GM12865 (cell line): ENCODE results near the gene RAPGEF1.
A peak's percentile ranks its signal among the peaks of the same experiment; 100 is the strongest.

ENCODE experiments used
- DNase-seq: peaks from one replicate; pipeline ENCODE4 v3.0.0; 2010; ENCODE audit warnings: low read depth
- H3K4me3 ChIP-seq: 2 replicates; pipeline ENCODE4 v1.5.1; 2011; ENCODE audit warnings: mild to moderate bottlenecking, low read depth, low read length, control low read depth
- TF ChIP-seq, protein P1 (sequence below): IDR thresholded peaks from 2 replicates; pipeline ENCODE4 v1.5.1; 2011; ENCODE audit warnings: low read length, control low read depth, low read depth, inconsistent platforms; ENCODE audit not compliant: insufficient read depth; ENCODE audit errors: missing control alignments

RAPGEF1 gene

DNA sequence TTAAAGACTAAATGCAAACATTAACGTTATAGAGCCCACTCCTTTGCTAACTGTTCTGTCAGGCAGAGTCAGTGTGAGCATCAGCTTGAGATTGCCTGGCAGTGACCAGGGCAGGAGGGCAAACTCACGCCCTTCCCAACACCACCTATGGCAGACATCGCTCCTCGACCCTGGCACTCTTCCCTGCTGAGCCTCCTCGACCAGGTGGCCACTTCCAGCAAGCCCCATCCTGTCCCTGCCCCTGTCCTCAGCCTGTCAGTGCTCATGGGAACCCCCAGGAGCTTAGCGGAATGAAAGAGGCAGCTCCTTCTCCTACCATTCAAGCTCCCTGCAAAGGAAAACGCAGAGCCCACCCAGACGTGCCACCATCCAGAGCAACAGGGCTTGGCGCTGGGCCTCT, 152.5 kb downstream of the RAPGEF1 start:
- TF ChIP-seq, protein P1, sequence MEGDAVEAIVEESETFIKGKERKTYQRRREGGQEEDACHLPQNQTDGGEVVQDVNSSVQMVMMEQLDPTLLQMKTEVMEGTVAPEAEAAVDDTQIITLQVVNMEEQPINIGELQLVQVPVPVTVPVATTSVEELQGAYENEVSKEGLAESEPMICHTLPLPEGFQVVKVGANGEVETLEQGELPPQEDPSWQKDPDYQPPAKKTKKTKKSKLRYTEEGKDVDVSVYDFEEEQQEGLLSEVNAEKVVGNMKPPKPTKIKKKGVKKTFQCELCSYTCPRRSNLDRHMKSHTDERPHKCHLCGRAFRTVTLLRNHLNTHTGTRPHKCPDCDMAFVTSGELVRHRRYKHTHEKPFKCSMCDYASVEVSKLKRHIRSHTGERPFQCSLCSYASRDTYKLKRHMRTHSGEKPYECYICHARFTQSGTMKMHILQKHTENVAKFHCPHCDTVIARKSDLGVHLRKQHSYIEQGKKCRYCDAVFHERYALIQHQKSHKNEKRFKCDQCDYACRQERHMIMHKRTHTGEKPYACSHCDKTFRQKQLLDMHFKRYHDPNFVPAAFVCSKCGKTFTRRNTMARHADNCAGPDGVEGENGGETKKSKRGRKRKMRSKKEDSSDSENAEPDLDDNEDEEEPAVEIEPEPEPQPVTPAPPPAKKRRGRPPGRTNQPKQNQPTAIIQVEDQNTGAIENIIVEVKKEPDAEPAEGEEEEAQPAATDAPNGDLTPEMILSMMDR: no peak
- DNase-seq: no peak
- no peak overlapping the region for H3K4me3 ChIP-seq

DNA sequence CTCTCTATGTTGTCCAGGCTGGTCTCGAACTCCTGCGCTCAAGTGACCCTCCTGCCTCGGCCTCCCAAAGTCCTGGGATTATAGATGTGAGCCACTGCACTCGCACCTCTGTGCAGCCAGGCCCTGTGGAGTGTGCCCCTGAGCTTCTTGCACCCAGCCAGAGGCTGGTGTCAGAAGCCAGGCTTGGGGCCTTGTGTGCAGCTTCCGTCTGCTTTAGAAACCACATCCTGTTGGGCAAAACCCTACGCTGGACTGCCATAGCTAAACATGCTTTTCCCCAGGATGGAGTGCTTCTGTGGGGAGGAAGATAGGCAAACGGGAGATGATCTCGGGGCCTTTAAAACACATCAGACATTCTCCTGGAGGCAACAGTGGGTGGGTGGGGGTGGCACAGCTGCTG, 154.5 kb downstream of the RAPGEF1 start:
- DNase-seq: peak; percentile 47
- TF ChIP-seq, protein P1: no peak
- no peak overlapping the region for H3K4me3 ChIP-seq

DNA sequence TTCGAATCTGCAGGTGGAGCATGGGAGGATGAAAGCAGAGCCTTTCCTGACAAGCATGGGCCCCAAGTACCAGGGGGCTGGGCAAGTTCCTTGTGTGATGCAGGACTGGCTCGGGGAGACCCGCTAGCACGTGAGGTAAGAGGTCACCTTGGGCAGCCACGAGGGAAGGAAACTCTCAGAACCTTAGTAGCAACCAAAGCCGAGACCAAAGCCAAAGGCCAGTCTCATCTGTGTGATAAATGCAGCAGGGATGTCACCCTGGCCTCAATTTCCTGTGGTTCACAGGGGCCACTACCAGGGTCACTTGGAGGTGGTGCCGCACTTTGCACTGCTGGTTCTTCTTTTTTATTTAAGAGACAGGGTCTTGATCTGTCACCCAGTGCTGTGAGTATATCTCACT, 155.0 kb downstream of the RAPGEF1 start:
- no peak overlapping the region for H3K4me3 ChIP-seq
- TF ChIP-seq, protein P1: no peak
- no peak for DNase-seq

DNA sequence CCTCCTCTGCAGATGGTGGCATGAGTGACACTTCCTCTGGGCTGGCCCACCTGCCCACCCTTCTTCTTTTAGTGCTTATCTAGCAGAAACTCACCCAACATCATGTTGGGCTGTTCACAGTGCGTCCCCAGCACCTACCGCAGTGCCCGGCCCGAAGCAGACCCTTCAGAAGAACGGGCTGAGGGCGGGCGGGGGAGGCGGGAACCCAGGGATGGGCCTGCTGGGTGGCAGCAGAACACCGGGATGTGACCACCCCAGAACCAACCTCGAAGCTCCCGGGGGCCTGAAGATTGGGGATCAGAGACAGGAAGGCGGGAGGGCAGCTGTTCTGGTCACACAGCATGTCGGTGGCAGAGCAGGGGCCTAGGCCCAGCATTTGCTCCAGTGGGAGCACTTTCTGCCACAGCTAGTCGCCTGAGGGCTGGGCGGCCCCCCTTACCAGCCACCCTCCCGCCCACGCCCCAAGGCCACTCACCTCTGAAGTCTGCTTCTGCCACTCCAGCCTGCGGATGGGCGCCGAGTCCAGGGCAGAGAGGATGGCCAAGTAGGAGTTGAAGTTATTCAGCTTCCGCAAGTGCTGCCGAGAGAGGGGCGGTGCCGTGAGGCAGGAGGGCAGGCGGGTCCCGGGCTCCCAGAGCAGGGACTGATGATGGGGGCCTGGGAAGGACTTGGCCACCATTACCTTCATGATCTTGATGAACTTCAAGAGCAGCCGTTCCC, 155.9 kb downstream of the RAPGEF1 start:
- TF ChIP-seq, protein P1: no peak
- no peak overlapping the region for H3K4me3 ChIP-seq
- DNase-seq: no peak

DNA sequence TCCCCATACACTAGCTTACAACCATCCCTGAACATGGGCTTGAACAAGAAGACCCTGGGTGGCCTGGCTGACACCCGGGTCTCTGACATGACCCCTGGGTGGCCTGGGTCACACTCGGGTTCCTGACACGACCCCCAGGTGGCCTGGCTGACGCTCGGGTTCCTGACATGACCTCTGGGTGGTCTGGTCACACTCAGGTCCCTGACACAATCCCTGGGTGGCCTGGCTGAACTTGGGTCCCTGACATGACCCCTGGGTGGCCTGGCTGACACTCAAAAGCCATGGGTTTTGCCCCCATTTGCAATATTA, 156.6 kb downstream of the RAPGEF1 start:
- no peak overlapping the region for H3K4me3 ChIP-seq
- DNase-seq: no peak
- TF ChIP-seq, protein P1: no peak

DNA sequence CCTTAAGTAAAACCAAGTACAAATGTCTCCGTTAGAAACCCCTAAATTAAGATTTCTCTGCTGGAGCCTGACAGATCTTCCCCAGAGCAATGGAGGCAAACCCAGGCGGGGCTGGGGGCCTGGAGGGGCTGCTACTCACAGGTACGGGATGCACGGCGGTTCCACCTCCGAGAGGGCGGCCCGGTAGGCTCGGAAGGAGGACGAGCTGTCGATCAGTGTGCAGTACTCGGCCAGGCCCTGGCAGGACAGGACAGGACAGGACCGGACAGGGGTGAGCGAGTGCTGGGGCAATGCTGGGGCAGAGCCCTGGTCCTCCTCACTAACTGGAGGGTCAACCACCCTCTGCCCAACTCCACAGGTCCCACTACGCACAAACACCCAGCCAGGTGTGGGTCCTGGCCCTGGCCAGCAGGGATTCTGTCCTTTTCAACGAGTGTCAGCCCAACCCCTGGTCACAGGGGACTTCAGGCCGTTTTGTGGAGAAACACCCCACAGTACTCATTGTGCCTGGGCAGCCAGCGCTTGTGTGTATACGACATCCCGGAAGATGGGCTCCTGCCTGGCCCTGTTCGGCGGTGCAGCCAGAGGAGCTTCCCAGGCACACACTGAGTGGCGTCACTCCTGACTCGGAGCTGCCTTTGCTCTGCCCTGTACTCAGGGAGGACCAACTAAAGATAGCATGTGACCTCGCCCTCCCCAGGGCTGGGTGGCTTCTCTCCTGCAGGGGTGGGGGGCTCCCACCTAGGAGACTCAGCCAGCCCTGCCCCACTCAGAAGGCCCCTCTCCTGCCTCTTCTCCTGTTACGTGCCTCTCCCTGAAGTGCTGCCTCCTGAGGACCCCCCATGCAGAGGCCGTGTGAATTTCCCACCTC, 157.2 kb downstream of the RAPGEF1 start:
- no peak overlapping the region for H3K4me3 ChIP-seq
- TF ChIP-seq, protein P1: no peak
- no peak for DNase-seq
